H1 (cell line): ENCODE results near the gene TMEM260. TPM values are rescaled to one million over a fixed set of nuclear protein-coding genes. Genes with fewer than 3 reads are reported as not detected.

ENCODE experiments used
- CTCF ChIA-PET: fragments of 300-600 bp; sonication (Branson Sonifier 250); formaldehyde crosslinking; loops from one replicate; lab custom pipeline; 2021; ENCODE audit not compliant: partially characterized antibody; lab: Charles Lee
- POLR2A ChIA-PET: fragments of 300-600 bp; sonication (Branson Sonifier 250); formaldehyde crosslinking; loops from one replicate; lab custom pipeline; 2021; ENCODE audit warnings: inconsistent platforms; ENCODE audit not compliant: partially characterized antibody; lab: Charles Lee
- DNase-seq, 2 experiments: peaks; one replicate each; pipeline versions ENCODE4 v3.0.0 to v3.0.0-alpha.2; 2010 to 2022; ENCODE audit warnings: low spot score in 2 of 2, low read depth in 1 of 2, mixed read lengths in 1 of 2
- FAIRE-seq: peaks from 2 replicates; lab custom pipeline; 2011; peaks lifted over from hg19 to GRCh38; lab: Jason Lieb, UNC
- H2AFZ ChIP-seq: 2 replicates; pipeline ENCODE4 v1.8.1; 2012; ENCODE audit warnings: low read length, inconsistent platforms
- H2AK5ac ChIP-seq: 2 replicates; pipeline ENCODE4 v1.6.1; 2013; ENCODE audit warnings: low read depth, low read length
- H2BK120ac ChIP-seq: replicated peaks from 2 replicates; pipeline ENCODE3; 2013; ENCODE audit warnings: low read depth, low read length, inconsistent platforms
- H2BK12ac ChIP-seq: 2 replicates; pipeline ENCODE4 v1.6.1; 2013; ENCODE audit warnings: low read depth, low read length
- H2BK15ac ChIP-seq: 2 replicates; pipeline ENCODE4 v1.6.1; 2013; ENCODE audit warnings: low read length
- H2BK20ac ChIP-seq: 2 replicates; pipeline ENCODE4 v1.6.1; 2013; ENCODE audit warnings: low read length
- H2BK5ac ChIP-seq: 2 replicates; pipeline ENCODE4 v1.6.1; 2013; ENCODE audit warnings: low read depth, low read length
- H3K14ac ChIP-seq: 2 replicates; pipeline ENCODE4 v1.6.1; 2013; ENCODE audit warnings: inconsistent platforms; ENCODE audit not compliant: insufficient read length
- H3K18ac ChIP-seq: 2 replicates; pipeline ENCODE4 v1.6.1; 2013; ENCODE audit warnings: low read length; ENCODE audit errors: extremely low read depth
- H3K23ac ChIP-seq: 2 replicates; pipeline ENCODE4 v1.6.1; 2013; ENCODE audit warnings: inconsistent platforms; ENCODE audit not compliant: insufficient read length
- H3K23me2 ChIP-seq: 2 replicates; pipeline ENCODE4 v1.6.1; 2013; ENCODE audit warnings: low read depth, low read length
- H3K27ac ChIP-seq: 2 replicates; pipeline ENCODE4 v1.6.1; 2011; ENCODE audit warnings: low read depth, low read length, inconsistent platforms
- H3K27me3 ChIP-seq, 4 experiments: replicated peaks in 1 of 4; 1 replicate in 1 of 4; 2 replicates in 3 of 4; pipeline versions ENCODE4 v1.6.1 to v1.8.1; 2011 to 2013; ENCODE audit warnings: low read length in 3 of 4, mild to moderate bottlenecking in 3 of 4, inconsistent platforms in 2 of 4, mixed read lengths in 2 of 4, moderate library complexity in 1 of 4; ENCODE audit not compliant: control insufficient read depth in 3 of 4, insufficient read depth in 3 of 4; ENCODE audit errors: extremely low read depth in 1 of 4
- H3K36me3 ChIP-seq, 4 experiments: 2 replicates each; pipeline versions ENCODE4 v1.6.1 to v1.8.1; 2011 to 2013; ENCODE audit warnings: mild to moderate bottlenecking in 4 of 4, low read length in 3 of 4, moderate library complexity in 2 of 4, control low read depth in 1 of 4, inconsistent platforms in 1 of 4; ENCODE audit not compliant: insufficient read depth in 4 of 4, control insufficient read depth in 2 of 4
- H3K4ac ChIP-seq: replicated peaks from 2 replicates; pipeline ENCODE3; 2013; ENCODE audit warnings: low read length, low read depth, mixed read lengths, inconsistent platforms; ENCODE audit not compliant: insufficient read length
- H3K4me1 ChIP-seq, 4 experiments: replicated peaks in 1 of 4; 1 replicate in 1 of 4; 2 replicates in 3 of 4; pipeline versions ENCODE4 v1.6.1 to v1.8.1; 2011 to 2013; ENCODE audit warnings: low read length in 3 of 4, inconsistent platforms in 2 of 4, mixed read lengths in 1 of 4; ENCODE audit not compliant: insufficient read depth in 4 of 4, control insufficient read depth in 3 of 4
- H3K4me2 ChIP-seq, 2 experiments: 2 replicates each; pipeline versions ENCODE4 v1.6.1 to v1.8.1; 2011 to 2013; ENCODE audit warnings: low read depth in 2 of 2, low read length in 2 of 2, control low read depth in 1 of 2, inconsistent platforms in 1 of 2, mild to moderate bottlenecking in 1 of 2; ENCODE audit not compliant: insufficient read depth in 1 of 2
- H3K4me3 ChIP-seq, 4 experiments: fragments of 200-600, 300-600 bp in 1 of 4; sonication (generic), shearing (Covaris generic), sonication (Bioruptor Twin) in 1 of 4; 2 replicates each; pipeline versions ENCODE4 v1.5.1 to v1.8.1; 2011 to 2016; ENCODE audit warnings: low read length in 4 of 4, low read depth in 3 of 4, control low read depth in 2 of 4, inconsistent platforms in 2 of 4, mild to moderate bottlenecking in 2 of 4, mixed read lengths in 1 of 4, moderate library complexity in 1 of 4; ENCODE audit not compliant: insufficient read depth in 2 of 4; ENCODE audit errors: extremely low read depth in 1 of 4
- H3K56ac ChIP-seq: replicated peaks from 2 replicates; pipeline ENCODE3; 2013; ENCODE audit warnings: low read depth, mild to moderate bottlenecking, mixed read lengths, low read length, inconsistent platforms; ENCODE audit not compliant: insufficient read length
- H3K79me1 ChIP-seq: 2 replicates; pipeline ENCODE4 v1.6.1; 2013; ENCODE audit warnings: low read depth, low read length, control low read depth
- H3K79me2 ChIP-seq, 2 experiments: 2 replicates each; pipeline versions ENCODE4 v1.6.1 to v1.8.1; 2012 to 2013; ENCODE audit warnings: low read length in 2 of 2, mild to moderate bottlenecking in 2 of 2, inconsistent platforms in 1 of 2; ENCODE audit not compliant: insufficient read depth in 2 of 2, control insufficient read depth in 1 of 2
- H3K9ac ChIP-seq, 4 experiments: replicated peaks in 1 of 4; 1 replicate in 1 of 4; 2 replicates in 3 of 4; pipeline versions ENCODE4 v1.6.1 to v1.8.1; 2011 to 2013; ENCODE audit warnings: low read depth in 3 of 4, low read length in 3 of 4, control low read depth in 2 of 4, mild to moderate bottlenecking in 2 of 4, moderate library complexity in 2 of 4, inconsistent platforms in 1 of 4; ENCODE audit errors: extremely low read depth in 1 of 4
- H3K9me3 ChIP-seq, 2 experiments: 2 replicates each; pipeline versions ENCODE4 v1.6.1 to v1.8.1; 2012 to 2013; ENCODE audit warnings: mild to moderate bottlenecking in 2 of 2, moderate library complexity in 2 of 2, control low read depth in 1 of 2, inconsistent platforms in 1 of 2, low read depth in 1 of 2, low read length in 1 of 2, mixed read lengths in 1 of 2; ENCODE audit not compliant: insufficient read depth in 2 of 2
- H4K20me1 ChIP-seq, 2 experiments: replicated peaks in 1 of 2; 2 replicates each; pipeline versions ENCODE3 to v1.8.1; 2011 to 2013; ENCODE audit warnings: inconsistent platforms in 2 of 2, low read length in 2 of 2, mild to moderate bottlenecking in 1 of 2; ENCODE audit not compliant: insufficient read depth in 2 of 2, control insufficient read depth in 1 of 2
- H4K5ac ChIP-seq: 2 replicates; pipeline ENCODE4 v1.6.1; 2013; ENCODE audit warnings: low read length, low read depth, mixed read lengths, inconsistent platforms; ENCODE audit not compliant: insufficient read length
- H4K8ac ChIP-seq: 2 replicates; pipeline ENCODE4 v1.8.0; 2013; ENCODE audit warnings: mild to moderate bottlenecking, moderate library complexity, low read length, inconsistent platforms; ENCODE audit not compliant: insufficient read depth; ENCODE audit errors: extremely low read depth
- H4K91ac ChIP-seq: replicated peaks from 2 replicates; pipeline ENCODE3; 2013; ENCODE audit warnings: low read length, mixed read lengths, inconsistent platforms; ENCODE audit not compliant: insufficient read length
- ATF2 ChIP-seq: IDR thresholded peaks from 2 replicates; pipeline ENCODE4 v1.6.1; 2012; ENCODE audit warnings: low read length, inconsistent platforms
- BCL11A ChIP-seq, 2 experiments: IDR thresholded peaks; one replicate each; pipeline ENCODE4 v1.6.1; 2011; ENCODE audit warnings: low read depth in 2 of 2, low read length in 2 of 2, mild to moderate bottlenecking in 2 of 2
- EGR1 ChIP-seq: IDR thresholded peaks from 2 replicates; pipeline ENCODE4 v1.6.1; 2011; ENCODE audit warnings: low read depth, low read length, borderline replicate concordance
- NANOG ChIP-seq: IDR thresholded peaks from 2 replicates; pipeline ENCODE4 v1.6.1; 2011; ENCODE audit warnings: low read length, low read depth, mild to moderate bottlenecking, inconsistent platforms; ENCODE audit not compliant: insufficient read depth, poor library complexity, severe bottlenecking
- POLR2A ChIP-seq, 2 experiments: IDR thresholded peaks; 1 replicate in 1 of 2; 2 replicates in 1 of 2; pipeline ENCODE4 v1.6.1; 2011; ENCODE audit warnings: low read depth in 2 of 2, low read length in 2 of 2, mild to moderate bottlenecking in 2 of 2; ENCODE audit errors: control extremely low read depth in 1 of 2
- POLR2AphosphoS5 ChIP-seq: IDR thresholded peaks from 2 replicates; pipeline ENCODE4 v1.6.1; 2011; ENCODE audit warnings: low read depth, low read length
- SAP30 ChIP-seq: fragments of 300-600 bp; sonication (generic); IDR thresholded peaks from 2 replicates; pipeline ENCODE4 v1.7.1; 2012; ENCODE audit warnings: low read length, moderate library complexity, mild to moderate bottlenecking, inconsistent platforms; ENCODE audit not compliant: insufficient read depth, insufficient replicate concordance
- TCF12 ChIP-seq: IDR thresholded peaks from 2 replicates; pipeline ENCODE4 v1.6.1; 2011; ENCODE audit warnings: low read depth, mild to moderate bottlenecking, low read length
- WGBS, 2 experiments: shearing (Covaris generic) in 1 of 2; methylation state at CpG; one replicate each; pipeline versions ENCODE4 v1.1.6 to v1.1.7; 2013 to 2015; ENCODE audit warnings: low lambda C conversion rate in 2 of 2, mixed read lengths in 2 of 2, inconsistent platforms in 1 of 2, low coverage in 1 of 2, missing lambda C conversion rate in 1 of 2; ENCODE audit not compliant: insufficient replicate concordance in 2 of 2, insufficient coverage in 1 of 2, insufficient read length in 1 of 2; ENCODE audit errors: extremely low coverage in 1 of 2, missing lambda C conversion rate in 1 of 2; 5-methylcytosine and 5-hydroxymethylcytosine counted together
- polyA plus RNA-seq, 7 experiments: library from polyadenylated mRNA; depleted of rRNA in 3 of 7; stranded (reverse) in 5 of 7; unstranded in 2 of 7; fragments of >200 nt in 5 of 7; fragments of 200-250 nt in 2 of 7; gene quantifications; 1 replicate in 5 of 7; 2 replicates in 1 of 7; 4 replicates in 1 of 7; pipeline versions ENCODE4 v1.2.1 to v1.2.3, GENCODE V29; 2011 to 2013; ENCODE audit warnings: missing spikeins in 2 of 7, mixed read lengths in 2 of 7
- total RNA-seq: library from RNA; stranded (reverse); fragmentation: NEBNext Ultra II Directional; extraction: Animal tissue kit (Norgen Biotek cat#: 25700); gene quantifications from 2 replicates; pipeline ENCODE4 v1.2.1, GENCODE V29; 2021

The TMEM260 gene
- total and polyA plus RNA-seq, 2 of the 8 experiments (the other 6 are each of a cell fraction or from before 2014, with no cell fraction given) = 14.4 to 15.2 TPM

GRCh38 chr14:56603648-56604047 lies 24.1 kb downstream of the TMEM260 start:
- Histone ChIP-seq H2BK20ac (no peak overlapping the region), H3K18ac (no peak overlapping the region), H3K14ac (no peak overlapping the region), H3K4me1 (no peaks in the 10 kb centered on the region), H3K27ac (no peak overlapping the region), H3K4ac (no peak overlapping the region), H3K36me3 (peaks cover 0 to 8% (median 0%) of the 10 kb centered on the region in 4 experiments; a peak in 2 of 8 replicates), H3K9me3 (no peaks in the 10 kb centered on the region), H4K8ac (no peak overlapping the region), H3K4me3 (no peak overlapping the region), H2AK5ac (no peak overlapping the region), H3K23ac (no peak overlapping the region), H4K20me1 (no peaks in the 10 kb centered on the region), H3K79me1 (no peaks in the 10 kb centered on the region), H2BK5ac (no peak overlapping the region), H3K79me2 (no peaks in the 10 kb centered on the region), H2BK12ac (no peak overlapping the region), H3K23me2 (no peaks in the 10 kb centered on the region), H3K4me2 (no peak overlapping the region), H3K27me3 (peaks cover 0 to 1% (median 0%) of the 10 kb centered on the region in 4 experiments; a peak in 1 of 7 replicates), H4K5ac (no peak overlapping the region), H3K9ac (no peak overlapping the region), H2BK120ac (no peak overlapping the region), H3K56ac (no peak overlapping the region), H4K91ac (no peak overlapping the region), H2AFZ (no peak overlapping the region), H2BK15ac (no peak overlapping the region)
- WGBS, 2 experiments = 93% methylated on average over 2 of the region's 2 CpGs; no CpG with 5 or more reads in 1 of the 2 experiments
- ChIA-PET POLR2A (no interaction called here), CTCF (no interaction called here)
- FAIRE-seq (no peak), DNase-seq (no peak)
- TF ChIP-seq POLR2AphosphoS5 (no peak), BCL11A (IDR thresholded peaks at IDR 0.05; ENCODE audit: low read depth in 2 of 2, low read length in 2 of 2) (no peak), SAP30 (no peak), POLR2A (IDR thresholded peaks at IDR 0.05; ENCODE audit: control extremely low read depth in 1 of 2, low read depth in 2 of 2, low read length in 2 of 2) (no peak), EGR1 (no peak), NANOG (no peak), TCF12 (no peak), ATF2 (no peak)
